Fibroblast of skin of back (primary cell): ENCODE data around the gene PPP1R7.

Experiments used
- DNase-seq: peaks from one replicate; pipeline ENCODE4 v3.0.0-alpha.2; 2013

Gene PPP1R7

GRCh38 chr2:241215421-241215820, 65.2 kb downstream of the PPP1R7 start:
- DNase-seq: no peak

DNA sequence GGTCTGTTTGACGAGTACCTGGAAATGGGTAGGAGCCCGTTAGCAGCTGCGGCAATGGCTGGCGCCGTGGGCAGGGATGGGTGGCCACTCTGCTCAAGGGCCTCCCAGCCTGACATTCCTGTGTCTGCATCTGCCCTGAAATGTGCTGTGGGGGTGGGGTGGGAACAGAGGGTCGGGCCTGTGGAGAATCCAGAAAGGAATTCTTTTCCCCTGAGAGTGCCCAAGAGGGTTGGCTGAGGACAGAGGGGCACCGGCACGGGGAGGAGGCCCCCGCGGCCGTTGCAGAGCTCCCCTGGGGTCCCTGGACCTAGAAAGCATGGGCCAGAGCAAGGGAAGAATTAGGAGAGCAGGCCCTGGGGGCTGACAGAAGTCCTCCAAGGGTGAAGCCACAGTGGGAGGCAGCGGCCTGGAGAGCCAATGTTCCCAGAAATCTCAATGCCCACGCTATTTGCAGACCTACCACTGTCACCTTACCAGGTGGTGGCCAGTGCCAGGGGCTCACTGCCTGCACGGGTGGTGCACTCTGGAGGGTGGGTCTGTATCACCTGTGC, 66.0 kb downstream of the PPP1R7 start:
- peak; percentile 72 for DNase-seq

DNA sequence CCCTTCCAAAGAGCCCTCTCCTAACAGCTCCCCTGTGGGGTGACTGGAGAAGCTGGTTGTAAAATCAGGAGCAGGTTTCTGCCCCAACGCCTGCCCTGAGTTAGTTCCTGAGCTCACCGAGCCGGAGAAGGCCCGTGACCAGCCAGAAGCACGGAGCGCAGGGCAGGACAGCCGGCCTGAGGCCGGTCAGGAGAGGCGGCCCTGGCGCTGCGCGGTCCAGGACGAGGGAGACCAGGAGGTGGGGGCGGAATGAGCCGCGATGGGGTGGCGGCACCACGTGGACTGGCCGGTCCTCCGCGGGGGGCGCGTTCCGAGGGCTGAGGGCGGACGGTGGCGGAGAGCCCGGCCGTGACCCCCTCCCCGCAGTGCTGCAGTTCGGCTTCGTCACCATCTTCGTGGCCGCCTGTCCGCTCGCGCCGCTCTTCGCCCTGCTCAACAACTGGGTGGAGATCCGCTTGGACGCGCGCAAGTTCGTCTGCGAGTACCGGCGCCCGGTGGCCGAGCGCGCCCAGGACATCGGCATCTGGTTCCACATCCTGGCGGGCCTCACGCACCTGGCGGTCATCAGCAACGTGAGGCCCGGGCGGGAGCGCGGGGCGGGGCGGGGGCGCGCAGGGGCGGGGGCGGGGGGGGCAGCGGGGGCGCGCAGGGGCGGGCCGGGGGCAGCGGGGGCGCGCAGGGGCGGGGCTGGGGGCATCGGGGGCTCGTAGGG, 67.2 kb downstream of the PPP1R7 start:
- peak; percentile 66 for DNase-seq

DNA sequence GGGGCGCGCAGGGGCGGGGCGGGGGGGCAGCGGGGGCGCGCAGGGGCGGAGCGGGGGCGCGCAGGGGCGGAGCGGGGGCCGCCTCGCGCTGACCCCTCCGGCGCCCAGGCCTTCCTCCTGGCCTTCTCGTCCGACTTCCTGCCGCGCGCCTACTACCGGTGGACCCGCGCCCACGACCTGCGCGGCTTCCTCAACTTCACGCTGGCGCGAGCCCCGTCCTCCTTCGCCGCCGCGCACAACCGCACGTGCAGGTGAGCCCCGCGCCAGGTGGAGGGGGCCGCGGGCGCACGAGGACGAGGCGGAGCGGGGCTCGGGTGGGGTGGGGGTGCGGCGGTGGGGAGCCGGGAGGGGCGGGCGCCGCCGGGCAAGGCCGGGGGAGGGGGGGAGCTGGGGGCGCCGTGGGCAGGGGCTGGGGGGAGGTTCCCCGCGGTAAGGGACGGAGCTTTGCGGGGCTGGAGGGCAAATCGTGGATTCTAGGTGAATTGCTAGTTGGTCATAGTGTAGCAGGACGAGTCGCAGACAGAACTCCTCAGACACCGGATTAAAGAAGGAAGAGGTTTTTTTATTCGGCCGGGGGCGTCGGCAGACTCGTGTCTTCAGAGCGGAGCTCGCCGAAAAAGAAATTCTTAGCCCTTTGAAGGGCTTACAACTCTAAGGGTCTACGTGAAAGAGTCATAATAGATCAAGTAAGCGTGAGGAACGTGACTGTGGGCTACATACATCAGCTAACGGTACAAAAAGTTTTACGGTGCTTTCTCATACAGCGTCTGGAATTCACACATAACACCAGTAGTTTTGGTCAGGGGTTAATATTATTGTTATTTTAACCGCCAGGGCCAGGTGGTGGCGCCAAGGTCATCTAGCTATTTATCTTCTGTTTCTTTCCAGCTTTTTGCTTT, 68.1 kb downstream of the PPP1R7 start:
- peak; percentile 52 for DNase-seq

DNA sequence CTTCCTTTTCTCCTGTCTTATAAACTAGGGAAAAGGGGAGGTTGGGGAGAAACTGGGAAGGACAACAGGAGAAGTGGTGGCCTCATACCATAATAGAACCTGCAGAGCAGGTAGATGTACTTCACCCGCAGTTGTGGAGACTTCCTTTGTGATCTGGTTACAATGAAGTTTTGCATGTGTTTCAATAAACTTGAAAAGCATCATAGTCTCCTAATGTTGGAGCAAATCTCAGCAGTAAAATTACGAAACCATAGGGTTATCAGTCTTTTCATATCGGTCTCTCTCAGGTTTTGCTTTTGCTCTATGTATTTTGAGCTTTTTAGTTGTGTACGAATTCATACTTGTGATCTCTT, 68.7 kb downstream of the PPP1R7 start:
- no peak for DNase-seq

- no peak for DNase-seq
Observed at GRCh38 chr2:241219856-241220356, 69.6 kb downstream of the PPP1R7 start.

DNA sequence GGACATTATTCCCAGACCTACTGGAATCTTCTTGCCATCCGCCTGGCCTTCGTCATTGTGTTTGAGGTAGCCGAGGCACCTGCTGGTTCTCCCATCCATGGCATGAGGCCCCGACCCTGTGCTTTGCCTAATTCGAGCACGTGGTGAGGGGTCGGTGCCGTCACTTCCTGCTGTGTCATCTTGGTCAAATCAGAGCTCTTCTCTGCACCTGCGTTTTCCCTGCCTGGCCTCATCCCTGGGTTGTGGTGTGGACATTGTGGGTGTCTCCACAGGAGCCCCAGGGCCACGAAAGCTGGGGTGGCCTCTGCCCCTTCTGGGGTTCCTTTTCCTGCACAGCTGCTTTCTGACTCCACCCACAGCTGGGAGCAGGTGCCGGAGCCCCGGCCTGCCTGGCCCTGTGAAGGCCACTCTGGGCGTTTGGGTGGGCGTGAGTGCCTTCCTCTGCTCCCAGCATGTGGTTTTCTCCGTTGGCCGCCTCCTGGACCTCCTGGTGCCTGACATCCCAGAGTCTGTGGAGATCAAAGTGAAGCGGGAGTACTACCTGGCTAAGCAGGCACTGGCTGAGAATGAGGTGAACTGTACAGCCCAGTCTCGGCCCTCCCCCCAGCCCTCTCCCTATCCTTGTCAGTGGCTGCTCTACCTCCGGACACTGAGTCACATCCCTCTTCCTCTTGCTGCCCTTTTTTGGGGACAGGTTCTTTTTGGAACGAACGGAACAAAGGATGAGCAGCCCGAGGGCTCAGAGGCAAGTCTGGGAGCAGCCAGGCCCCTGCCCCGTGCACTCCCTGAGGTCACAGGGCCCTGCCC, 73.1 kb downstream of the PPP1R7 start:
- no peak for DNase-seq

- DNase-seq: peak; percentile 63
Observed at GRCh38 chr2:241224018-241224850, 74.0 kb downstream of the PPP1R7 start.

DNA sequence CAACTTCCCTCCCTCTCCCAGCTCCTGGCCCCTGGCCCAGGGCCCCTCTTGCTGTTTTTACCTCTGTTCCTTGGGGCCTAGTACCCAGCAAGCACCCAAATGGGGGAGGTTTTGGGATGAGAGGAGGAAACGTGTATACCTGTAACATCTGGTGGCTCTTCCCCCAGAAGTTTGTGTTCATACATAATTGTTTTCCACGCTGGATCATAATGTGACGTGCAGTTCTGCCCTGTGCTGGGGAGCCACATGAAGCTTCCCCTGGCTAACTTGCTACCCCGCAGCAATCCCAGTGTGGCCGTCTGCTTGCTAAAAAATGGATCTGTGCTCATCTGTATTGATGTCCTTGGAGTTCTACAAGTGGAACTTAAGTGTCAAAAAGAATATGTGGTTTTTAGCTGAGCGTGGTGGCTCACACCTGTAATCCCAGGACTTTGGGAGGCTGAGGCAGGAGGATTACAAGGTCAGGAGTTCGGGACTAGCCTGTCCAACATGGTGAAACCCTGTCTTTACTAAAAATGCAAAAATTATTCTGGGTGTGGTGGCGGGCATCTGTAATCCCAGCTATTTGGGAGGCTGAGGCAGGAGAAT, 74.7 kb downstream of the PPP1R7 start:
- DNase-seq: no peak

- no peak for DNase-seq
Observed at GRCh38 chr2:241225545-241225944, 75.3 kb downstream of the PPP1R7 start.

- no peak for DNase-seq
Observed at GRCh38 chr2:241225983-241226382, 75.7 kb downstream of the PPP1R7 start.

DNA sequence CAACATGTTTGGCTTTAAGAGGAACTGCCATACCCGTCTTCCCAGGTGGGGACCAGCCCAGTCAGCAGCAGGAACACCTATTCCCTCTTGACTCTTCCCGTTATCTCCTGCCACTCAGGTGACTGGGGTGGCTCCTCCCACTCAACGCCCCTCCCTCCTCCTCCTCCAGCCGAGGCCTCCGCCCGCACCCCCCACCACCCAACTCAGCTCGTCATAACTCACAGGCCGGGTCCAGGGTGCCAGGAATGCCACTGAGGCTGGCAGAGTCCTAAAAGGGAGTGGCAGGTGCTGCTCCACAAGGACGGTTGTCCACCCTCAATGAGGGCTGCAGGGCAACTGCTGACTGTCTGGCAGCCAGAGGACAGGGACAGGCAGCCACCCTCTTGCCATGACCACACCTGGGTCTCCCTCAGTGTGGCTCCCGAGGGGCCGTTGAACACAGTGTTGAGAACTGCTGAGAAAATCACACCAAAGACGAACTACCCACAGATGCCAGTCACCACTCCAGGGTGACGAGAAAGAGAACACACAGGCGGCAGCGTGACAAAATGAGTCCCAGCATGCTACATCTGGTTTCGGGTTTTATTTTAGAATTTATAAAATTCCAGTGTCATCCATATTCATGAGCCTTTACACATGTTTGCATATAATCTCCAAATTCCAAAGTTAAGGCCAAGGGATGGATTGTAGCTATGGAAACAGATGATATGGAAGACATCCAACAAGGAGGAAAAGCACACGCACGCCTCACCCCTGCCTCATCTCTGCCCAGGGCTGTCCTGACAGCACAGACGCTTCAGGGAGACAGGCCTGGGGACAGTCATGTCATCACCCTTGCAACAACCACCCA, 76.7 kb downstream of the PPP1R7 start:
- DNase-seq: peak; percentile 31

GRCh38 chr2:241227594-241227993, 77.3 kb downstream of the PPP1R7 start:
- DNase-seq: no peak

DNA sequence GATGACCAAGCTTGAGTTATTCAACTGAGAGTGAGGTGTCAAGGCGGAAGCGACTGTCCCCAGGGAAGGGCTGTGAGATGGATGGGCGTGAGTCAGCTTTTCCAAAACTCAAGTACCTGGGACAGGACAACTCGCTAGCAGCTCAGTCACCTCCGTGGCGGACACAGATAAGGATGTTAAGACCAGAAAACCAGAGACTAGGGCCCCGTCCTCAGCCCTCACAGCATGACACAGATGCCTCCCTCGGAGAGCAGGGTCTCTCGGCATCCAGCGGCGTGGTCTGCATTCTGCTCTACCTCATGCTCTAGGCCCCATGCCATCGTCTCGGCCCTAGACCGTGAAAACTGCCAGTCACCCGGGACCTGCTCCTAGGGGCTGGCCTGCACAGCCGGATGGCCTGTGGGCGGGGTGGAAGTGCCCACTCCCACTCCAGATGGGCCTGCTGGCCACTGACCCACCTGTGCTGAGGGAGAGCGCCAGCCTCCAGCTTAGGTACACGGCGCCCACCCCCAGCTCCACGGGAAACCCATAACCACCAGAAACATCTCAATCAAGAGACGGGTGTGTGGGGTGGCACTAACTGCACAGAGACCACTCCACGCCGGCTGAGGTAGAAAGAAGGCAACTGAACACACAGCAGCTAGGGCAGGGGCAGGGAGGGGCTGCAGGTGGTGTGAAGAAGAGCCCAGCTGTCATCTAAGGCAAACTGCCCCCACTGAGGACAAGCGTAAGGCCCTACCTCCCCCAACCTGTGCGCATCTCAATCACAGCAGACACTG, 78.0 kb downstream of the PPP1R7 start:
- DNase-seq: no peak

DNA sequence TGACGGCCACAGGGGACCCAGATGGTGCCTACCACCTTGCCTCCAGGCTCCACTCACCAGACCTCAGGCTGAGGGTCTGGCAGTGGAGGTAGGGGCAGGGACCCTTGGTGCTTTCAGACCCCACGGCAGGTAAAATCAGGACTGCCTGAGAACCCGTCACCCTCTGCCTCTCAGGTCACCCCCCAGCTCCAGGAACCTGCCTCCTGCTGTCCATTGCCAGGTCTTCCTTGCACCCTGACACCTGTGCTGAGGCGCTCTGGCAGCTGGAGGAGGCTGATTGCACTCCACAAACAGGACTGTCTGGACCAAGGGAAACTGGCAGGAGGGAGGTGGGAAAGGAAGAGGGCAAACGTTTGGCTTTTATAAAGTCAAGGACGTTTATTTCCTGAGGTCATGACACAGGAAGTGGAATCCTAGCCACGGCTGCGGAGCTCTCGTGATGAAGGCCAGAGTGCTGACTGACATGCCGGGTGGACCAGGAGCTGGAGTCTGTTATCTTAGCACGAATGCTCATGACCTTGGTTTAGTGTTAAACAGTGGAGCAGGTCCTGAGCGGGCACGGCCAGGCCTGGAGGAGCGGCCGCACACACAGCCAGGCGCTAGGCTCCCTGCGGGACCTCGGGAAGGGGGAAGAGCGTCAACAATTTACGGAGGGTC, 78.7 kb downstream of the PPP1R7 start:
- no peak for DNase-seq

DNA sequence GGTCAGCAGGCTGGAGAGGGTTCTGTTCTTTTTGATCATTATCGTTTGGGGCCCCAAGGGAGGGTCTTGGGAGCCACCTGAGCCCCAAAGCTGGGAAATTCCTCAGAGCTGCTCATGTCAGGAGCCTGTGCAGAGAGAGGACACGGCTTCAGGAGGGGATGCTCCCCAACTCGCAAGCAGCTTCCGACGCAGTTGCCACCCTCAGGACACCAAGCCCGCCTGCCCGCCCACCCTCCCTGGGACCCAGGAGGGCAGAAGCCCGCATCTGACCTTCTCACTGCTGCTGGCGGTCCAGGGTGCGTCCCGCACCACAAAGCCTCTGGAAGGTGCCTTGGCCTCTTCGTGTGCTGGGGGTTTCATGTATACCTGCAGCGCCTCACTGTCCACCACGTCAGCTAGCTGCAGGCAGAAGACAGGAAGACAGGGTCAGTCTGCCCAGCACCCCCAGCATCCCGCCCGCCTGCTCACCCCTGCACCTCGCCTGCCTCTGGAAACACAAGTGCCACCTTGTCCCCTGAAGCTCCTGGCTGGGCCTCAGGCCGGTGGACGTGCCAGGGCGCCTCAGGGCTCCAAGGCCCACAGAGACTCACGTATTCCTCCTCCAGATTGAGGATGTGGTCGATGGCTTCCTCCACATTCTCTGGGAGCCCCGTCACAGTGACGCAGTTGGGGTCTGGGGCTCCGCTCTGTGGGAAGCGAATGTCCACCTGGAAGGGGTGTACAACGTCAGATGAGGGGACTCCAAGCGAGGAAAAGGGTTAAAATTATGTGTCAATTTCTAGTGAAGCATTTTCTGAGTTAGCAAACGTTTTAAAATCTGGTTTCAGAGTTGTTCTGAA, 79.5 kb downstream of the PPP1R7 start:
- no peak for DNase-seq

GRCh38 chr2:241230435-241230834, 80.2 kb downstream of the PPP1R7 start:
- DNase-seq: no peak
